NCI-H748 treated with DMSO at 0.1 percent for 48 hours (cell line): ENCODE measurements around the gene ATE1.
"Not testable (repeated sequence)": the region's sequence is repeated elsewhere in the genome, so short reads cannot be mapped to it uniquely, and the experiment has no call there.

Experiments
- DNase-seq: peaks from one replicate; lab custom pipeline; 2025; lab: John Stamatoyannopoulos, UW

The ATE1 gene

DNA sequence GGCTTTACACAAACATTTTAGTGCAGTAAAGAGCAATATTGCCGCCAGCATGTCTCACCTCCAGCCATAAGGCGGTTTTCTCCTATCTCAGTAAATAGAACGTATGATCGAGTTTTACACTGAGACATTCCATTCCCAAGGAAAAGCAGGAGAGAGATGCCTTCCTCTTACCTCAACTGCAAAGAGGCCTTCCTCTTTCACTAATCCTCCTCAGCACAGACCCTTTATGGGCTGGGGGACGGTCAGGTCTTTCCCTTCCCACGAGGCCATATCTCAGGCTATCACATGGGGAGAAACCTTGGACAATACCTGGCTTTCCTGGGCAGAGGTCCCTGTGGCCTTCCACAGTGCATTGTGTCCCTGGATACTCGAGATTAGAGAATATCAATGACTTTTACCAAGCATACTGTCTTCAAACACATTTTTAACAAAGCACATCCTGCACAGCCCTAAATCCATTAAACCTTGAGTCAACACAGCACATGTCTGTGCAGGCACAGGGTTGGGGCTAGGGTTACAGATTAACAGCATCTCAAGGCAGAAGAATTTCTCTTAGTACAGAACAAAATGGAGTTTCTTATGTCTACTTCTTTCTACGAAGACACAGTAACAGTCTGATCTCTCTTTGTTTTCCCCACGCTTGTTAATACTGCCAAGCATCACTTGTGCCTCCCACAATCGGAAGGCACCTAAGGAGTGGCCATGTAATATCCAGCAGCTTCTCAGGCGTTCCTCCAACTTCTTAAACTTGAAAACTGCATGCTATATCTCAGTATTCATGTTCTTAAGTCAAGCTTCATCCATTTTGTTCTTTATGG lies 2.6 kb upstream of the ATE1 start:
- DNase-seq = not testable (repeated sequence)

- DNase-seq = not testable (repeated sequence)
These were observed 1.9 kb upstream of the ATE1 start for GRCh38 chr10:121929585-121930267.

DNA sequence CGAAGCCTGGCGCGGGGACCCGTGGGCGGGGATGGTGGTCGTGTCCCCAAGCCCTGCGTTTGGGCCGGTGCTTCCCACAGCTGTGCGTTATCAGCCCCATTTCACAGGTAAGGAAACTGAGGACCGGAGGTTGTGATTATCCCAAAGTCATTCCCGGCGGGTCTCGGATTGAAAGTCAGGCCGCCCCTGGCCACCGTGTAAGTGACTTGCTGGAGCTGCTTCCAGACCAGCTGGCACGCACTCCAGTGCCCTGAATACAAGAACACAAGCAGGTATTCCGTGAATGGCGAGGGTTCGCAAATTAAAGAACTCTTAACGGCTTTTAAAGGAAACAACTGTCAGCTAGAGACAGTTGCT lies 675 bp upstream of the ATE1 start:
- DNase-seq = no peak

DNA sequence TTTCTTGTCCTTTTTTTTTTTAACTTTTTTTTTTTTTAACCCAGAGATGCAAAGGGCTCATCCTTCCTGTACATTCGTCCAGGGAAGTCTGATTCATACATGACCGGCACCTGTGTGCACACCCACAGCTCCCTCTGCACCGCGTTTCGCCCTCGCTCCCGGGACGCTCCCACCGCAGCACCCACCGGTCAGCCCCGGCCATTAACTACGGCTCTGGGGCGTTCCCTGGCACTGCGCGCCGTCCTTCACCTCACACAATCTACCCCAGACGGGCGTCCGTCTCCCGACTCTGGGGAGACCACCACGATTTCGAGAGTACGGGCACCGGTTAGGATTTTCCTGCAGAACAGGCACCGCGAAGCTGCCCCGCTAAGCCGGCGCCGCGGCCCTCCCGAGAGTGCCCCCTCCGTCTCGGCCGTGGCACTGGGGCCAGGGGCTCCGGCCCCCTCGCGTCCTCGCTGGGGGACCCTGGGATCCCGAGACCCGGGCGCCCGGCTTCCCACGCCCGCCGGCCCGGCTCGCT lies 452 bp downstream of the ATE1 start:
- DNase-seq = peak; percentile 13

- no peak for DNase-seq
These were observed 1.0 kb downstream of the ATE1 start for GRCh38 chr10:121926671-121927317.

DNA sequence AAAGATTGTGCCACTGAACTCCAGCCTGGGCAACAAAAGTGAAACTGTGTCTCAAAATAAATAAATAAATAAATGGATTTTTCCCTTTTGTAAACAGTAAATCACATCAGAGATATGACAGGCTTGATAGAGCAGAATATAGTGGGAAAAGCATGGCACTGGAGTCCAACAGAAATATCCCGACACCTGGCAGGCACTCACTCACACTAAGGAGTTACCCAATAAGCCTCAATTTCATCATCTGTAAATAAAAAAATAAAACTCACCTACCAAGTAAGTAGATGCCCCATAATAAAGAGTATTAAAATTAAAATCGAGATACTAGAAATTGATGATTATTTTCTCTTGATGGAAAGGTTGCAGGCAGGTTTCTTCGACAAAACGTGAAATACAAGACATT lies 1.7 kb downstream of the ATE1 start:
- no peak for DNase-seq

- no peak for DNase-seq
These were observed 6.4 kb downstream of the ATE1 start for GRCh38 chr10:121921238-121921931.

DNA sequence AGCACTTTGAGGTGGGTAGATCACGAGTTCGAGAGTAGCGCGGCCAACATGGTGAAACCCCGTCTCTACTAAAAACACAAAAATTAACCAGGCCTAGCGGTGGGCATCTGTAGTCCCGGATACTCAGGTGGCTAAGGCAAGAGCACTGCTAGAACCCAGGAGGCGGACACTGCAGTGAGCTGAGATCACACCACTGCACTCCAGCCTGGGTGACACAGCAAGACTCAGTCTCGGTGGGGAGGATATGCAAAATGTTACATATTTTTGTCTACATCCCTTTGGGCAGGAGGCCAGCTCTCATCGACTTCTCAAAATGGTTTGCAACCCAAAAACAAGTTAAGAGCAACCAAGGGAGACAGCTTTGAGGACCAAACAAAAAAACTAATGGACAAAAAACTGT lies 8.2 kb downstream of the ATE1 start:
- no peak for DNase-seq

GRCh38 chr10:121918800-121919199 lies 9.0 kb downstream of the ATE1 start:
- DNase-seq = not testable (repeated sequence)

DNA sequence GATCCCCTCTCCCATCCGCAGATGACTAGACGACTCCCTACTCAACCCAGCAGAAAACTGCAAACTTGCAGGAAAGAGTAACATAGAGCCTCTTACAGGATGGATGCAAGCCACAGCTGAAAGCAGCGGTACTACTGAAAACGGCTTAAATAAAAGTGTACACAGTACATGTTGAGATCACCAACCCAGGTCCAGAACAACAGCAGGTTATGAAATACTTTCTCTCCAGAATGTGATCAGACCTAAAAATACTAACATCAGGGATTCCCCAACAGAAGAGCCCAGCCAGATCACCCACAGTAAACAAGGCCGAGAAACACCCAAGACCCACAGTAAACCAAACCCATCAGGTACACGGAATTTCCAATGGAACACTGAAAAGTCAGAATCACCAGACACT lies 13.2 kb downstream of the ATE1 start:
- DNase-seq = no peak

DNA sequence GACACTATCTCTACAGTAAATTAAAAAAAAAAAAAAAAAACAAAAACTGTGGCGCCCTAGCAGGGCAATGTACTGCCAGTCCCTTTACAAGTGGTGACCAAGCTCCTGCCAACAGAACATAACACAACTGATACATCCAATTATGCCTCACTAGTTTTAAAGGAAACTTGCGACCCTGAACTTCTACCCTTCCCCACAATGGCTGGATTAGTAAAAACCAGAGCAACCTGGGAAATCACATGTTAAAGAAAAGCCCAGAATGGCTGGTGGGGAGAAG lies 16.5 kb downstream of the ATE1 start:
- no peak for DNase-seq

- no peak for DNase-seq
These were observed 17.0 kb downstream of the ATE1 start for GRCh38 chr10:121910673-121911420.

DNA sequence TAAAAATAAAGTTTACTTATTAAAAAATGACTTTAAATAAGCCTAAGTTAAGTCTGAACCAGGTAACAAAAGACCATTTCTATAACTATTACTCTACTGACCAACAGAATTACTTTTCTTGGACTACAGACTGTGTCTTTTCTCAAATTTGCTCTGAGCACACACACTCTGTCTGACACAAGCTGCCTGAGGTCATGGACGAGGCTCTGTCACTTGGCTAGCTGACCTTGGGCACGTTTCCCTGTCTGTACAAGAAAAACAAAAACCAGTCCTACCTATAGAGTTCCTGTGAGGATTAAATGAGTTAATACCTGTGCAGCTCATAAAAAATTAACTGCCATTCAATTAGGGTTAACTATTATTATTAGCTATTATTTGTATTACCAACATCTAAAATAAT lies 22.9 kb downstream of the ATE1 start:
- DNase-seq = no peak

GRCh38 chr10:121900443-121901174 lies 27.2 kb downstream of the ATE1 start:
- DNase-seq = peak; percentile 42

GRCh38 chr10:121899727-121900126 lies 28.1 kb downstream of the ATE1 start:
- DNase-seq = no peak

- DNase-seq = no peak
These were observed 36.7 kb downstream of the ATE1 start for GRCh38 chr10:121891103-121891502.

DNA sequence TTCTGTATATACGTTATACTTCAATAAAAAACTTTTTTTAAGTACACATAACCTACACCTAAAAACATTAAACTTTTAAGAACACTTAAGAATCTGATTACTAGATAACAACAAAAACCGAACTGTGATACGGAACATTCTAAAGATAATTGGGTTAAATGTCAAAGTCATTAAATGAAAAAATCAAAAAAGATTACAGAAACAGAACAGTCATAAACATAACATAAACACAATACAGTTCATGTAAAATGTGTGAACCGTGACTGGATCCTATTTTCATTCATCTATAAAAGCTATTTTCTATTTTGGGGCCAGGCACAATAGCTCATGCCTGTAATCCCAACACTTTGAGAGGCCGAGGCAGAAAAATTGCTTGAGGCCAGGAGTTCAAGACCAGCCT lies 38.6 kb downstream of the ATE1 start:
- DNase-seq = no peak

GRCh38 chr10:121886997-121887622 lies 40.7 kb downstream of the ATE1 start:
- DNase-seq = no peak

DNA sequence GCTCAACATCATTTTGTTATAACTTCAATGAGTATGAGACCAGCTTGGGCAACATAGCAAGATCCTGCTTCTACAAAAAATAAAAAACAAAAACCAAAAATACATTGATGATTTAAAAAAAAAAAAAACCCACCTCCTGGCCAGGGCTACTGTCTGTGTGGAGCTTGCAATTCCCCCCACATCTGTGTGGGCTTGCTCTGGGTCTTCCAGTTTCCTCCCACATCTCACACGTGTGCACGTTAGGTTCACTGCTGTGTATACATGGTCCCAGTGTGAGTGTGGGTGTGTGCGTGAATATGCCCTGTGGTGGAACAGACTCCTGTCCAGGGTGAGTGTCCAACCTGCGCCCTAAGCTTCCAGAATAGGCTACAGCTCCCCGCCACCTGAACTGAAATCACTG lies 41.6 kb downstream of the ATE1 start:
- no peak for DNase-seq

DNA sequence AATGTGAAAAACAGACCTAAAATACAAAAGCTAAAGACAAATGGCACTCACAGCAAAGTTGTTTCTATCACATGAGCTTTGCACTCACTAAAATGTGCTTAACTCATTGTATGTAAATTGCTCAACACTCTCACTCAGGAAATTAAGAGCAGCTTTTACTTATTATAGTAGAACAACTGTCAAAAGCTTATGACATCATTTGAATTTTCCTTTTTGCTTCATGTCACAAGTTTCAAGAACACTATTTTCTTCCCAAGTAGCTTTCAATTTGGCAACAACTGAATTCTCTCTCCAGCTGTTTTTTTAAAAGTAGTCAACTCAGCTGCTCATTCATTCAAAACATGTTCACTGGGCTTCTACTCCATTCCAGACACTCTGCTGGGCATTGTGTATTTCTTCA lies 46.9 kb downstream of the ATE1 start:
- DNase-seq = no peak

DNA sequence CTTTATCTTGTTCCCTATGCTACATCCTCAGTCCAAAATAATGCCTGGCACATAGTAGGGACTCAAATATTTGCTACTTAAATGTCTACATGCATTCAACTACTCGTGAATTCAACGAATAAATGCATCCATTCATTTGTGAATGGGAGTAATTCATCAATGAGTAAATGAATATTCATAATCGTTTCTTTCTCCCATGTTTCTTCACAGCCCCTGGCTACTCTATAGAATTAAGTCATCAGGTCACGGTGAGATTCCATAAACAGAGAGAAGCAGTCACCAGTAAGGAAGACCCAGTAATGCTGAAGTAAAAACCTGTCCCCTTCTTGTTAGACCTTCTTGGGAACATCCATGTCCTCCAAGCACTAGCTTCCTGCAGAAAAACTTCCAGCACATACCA lies 48.4 kb downstream of the ATE1 start:
- no peak for DNase-seq
